NCI-H774 (cell line): ENCODE measurements around the gene ERICH6.
"Not testable (repeated sequence)": the region's sequence is repeated elsewhere in the genome, so short reads cannot be mapped to it uniquely, and the experiment has no call there.

Source experiments
- DNase-seq: peaks from one replicate; lab custom pipeline; 2025; lab: John Stamatoyannopoulos, UW

ERICH6 gene

GRCh38 chr3:150682279-150682678 is 21.4 kb downstream of the ERICH6 start:
- no peak for DNase-seq

GRCh38 chr3:150681057-150681456 is 22.7 kb downstream of the ERICH6 start:
- no peak for DNase-seq

GRCh38 chr3:150680562-150680961 is 23.2 kb downstream of the ERICH6 start:
- no peak for DNase-seq

GRCh38 chr3:150675587-150675986 is 28.1 kb downstream of the ERICH6 start:
- no peak for DNase-seq

- DNase-seq, result no peak
Measured at GRCh38 chr3:150673966-150674365, 29.8 kb downstream of the ERICH6 start.

- DNase-seq, result no peak
Measured at GRCh38 chr3:150666167-150666566, 37.6 kb downstream of the ERICH6 start.

- DNase-seq, result no peak
Measured at GRCh38 chr3:150663461-150663860, 40.3 kb downstream of the ERICH6 start.

GRCh38 chr3:150662410-150663200 is 41.1 kb downstream of the ERICH6 start:
- DNase-seq, result no peak

- no peak for DNase-seq
Measured at GRCh38 chr3:150656316-150656715, 47.4 kb downstream of the ERICH6 start.

GRCh38 chr3:150653110-150653561 is 50.6 kb downstream of the ERICH6 start:
- DNase-seq, result no peak

GRCh38 chr3:150640256-150640655 is 63.5 kb downstream of the ERICH6 start:
- DNase-seq, result no peak

- no peak for DNase-seq
Measured at GRCh38 chr3:150639262-150639661, 64.5 kb downstream of the ERICH6 start.

GRCh38 chr3:150636258-150636657 is 67.5 kb downstream of the ERICH6 start:
- DNase-seq, result no peak

- DNase-seq, result no peak
Measured at GRCh38 chr3:150635526-150635925, 68.2 kb downstream of the ERICH6 start.

GRCh38 chr3:150635076-150635475 is 68.6 kb downstream of the ERICH6 start:
- no peak for DNase-seq

- no peak for DNase-seq
Measured at GRCh38 chr3:150631515-150632221, 72.1 kb downstream of the ERICH6 start.

GRCh38 chr3:150627557-150627956 is 76.2 kb downstream of the ERICH6 start:
- no peak for DNase-seq

- no peak for DNase-seq
Measured at GRCh38 chr3:150626148-150626930, 77.4 kb downstream of the ERICH6 start.

- no peak for DNase-seq
Measured at GRCh38 chr3:150623945-150624344, 79.8 kb downstream of the ERICH6 start.

- DNase-seq, result not testable (repeated sequence)
Measured at GRCh38 chr3:150622955-150623354, 80.8 kb downstream of the ERICH6 start.

- DNase-seq, result no peak
Measured at GRCh38 chr3:150620002-150620689, 83.6 kb downstream of the ERICH6 start.
